Cardiac fibroblast (primary cell): ENCODE measurements around the gene NNAT.
A peak's percentile ranks its signal among the peaks of the same experiment; 100 is the strongest.

ENCODE experiments used
- DNase-seq, 2 donors: peaks; one replicate each; pipeline versions ENCODE4 v3.0.0 to v3.0.0-alpha.2; 2010; ENCODE audit warnings: low read depth in 2 of 2
- H3K4me3 ChIP-seq, 2 donors: replicated peaks in 1 of 2; 1 replicate in 1 of 2; 2 replicates in 1 of 2; pipeline ENCODE4 v1.5.1; 2011; ENCODE audit warnings: low read depth in 2 of 2, low read length in 2 of 2, mild to moderate bottlenecking in 2 of 2, moderate library complexity in 1 of 2
- TF ChIP-seq, protein P1 (sequence below): IDR thresholded peaks from one replicate; pipeline ENCODE4 v1.5.1; 2011; ENCODE audit warnings: low read depth, mild to moderate bottlenecking, low read length, inconsistent platforms

NNAT gene

DNA sequence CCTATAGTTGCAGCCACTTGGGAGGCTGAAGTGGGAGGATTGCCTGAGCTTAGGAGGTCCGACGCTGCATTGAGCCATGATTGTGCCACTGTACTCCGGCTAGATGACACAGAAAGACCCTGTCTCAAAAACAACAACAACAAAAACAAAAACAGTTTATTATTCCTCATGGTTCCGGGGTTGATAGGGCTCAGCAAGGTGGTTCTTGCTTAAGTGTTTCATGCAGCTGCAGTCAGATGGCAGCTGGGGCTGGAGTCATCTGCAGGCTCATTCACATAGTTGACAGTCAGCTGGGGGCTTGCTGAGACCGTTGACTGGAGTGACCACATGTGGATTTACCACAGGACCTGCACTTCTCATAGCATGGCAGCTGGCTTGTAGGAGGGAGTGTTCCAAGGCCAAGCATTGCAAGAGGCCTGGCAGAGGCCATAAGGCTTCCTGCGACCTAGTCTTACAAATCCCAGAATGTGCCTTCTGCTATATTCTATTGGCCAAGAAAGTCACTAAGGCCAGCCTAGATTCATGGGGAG lies 28.9 kb upstream of the NNAT start:
- no peak for DNase-seq
- TF ChIP-seq, protein P1, sequence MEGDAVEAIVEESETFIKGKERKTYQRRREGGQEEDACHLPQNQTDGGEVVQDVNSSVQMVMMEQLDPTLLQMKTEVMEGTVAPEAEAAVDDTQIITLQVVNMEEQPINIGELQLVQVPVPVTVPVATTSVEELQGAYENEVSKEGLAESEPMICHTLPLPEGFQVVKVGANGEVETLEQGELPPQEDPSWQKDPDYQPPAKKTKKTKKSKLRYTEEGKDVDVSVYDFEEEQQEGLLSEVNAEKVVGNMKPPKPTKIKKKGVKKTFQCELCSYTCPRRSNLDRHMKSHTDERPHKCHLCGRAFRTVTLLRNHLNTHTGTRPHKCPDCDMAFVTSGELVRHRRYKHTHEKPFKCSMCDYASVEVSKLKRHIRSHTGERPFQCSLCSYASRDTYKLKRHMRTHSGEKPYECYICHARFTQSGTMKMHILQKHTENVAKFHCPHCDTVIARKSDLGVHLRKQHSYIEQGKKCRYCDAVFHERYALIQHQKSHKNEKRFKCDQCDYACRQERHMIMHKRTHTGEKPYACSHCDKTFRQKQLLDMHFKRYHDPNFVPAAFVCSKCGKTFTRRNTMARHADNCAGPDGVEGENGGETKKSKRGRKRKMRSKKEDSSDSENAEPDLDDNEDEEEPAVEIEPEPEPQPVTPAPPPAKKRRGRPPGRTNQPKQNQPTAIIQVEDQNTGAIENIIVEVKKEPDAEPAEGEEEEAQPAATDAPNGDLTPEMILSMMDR = no peak
- no peak overlapping the region for H3K4me3 ChIP-seq

DNA sequence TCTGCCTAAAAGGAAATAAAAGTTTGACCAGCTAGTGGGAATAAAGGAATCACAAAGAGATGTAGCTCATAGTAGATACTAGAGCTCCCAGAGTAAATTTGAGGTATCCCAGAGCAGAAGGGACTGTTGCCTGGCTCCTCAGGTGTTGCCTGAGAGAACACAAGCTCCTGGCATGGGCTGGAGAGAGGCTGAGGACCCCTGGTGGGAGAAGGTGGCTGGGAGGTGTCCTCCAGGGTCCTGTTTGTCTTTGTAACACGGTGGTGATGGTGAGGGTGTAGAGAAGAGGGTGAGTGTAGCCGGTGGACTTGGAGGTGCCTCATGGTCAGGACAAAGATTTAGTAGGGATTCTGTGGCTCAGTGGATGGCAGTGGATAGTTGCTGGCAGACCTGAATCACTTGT lies 28.1 kb upstream of the NNAT start:
- TF ChIP-seq, protein P1 = no peak
- no peak overlapping the region for H3K4me3 ChIP-seq
- DNase-seq = no peak

DNA sequence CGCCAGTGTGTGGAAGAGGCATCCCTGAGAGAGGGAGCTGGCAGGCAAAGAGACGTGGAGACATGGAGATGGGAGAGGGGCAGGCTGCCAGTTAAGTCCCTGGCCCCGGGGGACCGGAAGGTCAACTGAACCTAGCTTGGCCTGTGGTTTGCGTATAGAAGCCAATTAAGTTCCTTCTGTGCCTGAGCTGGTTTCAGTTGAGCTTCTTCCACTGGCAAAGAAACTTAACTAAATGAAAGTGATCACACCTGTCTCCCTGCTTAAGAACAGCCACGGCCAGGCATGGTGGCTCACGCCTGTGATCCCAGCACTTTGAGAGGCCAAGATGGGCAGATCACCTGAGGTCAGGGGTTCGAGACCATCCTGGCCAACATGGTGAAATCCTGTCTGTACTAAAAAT lies 26.7 kb upstream of the NNAT start:
- TF ChIP-seq, protein P1 = no peak
- no peak for DNase-seq

DNA sequence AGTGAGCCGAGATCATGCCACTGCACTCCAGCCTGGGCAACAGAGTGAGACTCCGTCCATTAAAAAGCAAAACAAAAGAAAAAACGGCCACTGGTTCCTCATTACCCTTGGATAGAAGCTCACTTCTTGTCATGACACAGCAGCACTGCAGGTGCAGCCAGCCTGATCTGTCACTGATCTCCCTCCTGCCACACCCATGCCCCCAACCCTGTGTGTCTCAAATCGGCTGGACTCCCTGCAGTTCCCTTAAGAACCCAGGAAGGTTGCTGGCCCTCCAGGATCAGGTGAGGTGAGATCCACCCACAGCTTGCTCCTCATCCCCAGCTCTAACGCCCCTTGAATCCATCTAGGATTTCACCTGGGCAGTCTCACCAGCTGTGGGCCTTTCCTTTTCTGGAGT lies 26.3 kb upstream of the NNAT start:
- no peak for DNase-seq
- TF ChIP-seq, protein P1 = no peak
- H3K4me3 ChIP-seq = no peak overlapping the region

More for the DNA sequence above, 26.7 kb upstream of the NNAT start:
- H3K4me3 ChIP-seq = no peak overlapping the region

DNA sequence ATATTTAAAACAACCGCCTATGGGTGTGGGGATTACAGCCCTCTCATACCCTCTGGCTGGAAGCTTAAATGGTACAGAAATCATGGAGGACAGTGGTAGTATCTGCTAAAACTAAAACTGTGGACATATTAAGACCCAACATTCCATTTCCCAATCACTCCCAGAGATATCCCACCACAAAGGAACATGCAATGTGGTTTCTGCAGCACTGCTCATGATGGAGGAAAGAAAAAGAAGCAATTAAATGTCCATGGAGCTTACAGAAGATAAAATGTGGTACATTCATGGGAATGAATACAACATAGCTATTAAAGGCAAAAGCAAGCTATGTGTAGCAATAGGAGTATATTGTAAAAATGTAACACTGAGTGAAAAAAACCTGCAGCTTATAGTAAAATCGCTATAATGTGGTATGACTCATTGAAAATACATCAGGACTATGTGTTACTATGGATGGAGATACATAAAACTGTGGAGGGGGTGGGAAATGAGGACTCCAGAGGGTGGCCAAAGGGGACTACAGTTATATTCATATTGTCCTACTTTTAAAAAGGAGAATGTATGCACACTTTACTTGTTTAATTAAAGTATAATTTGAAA lies 22.9 kb upstream of the NNAT start:
- no peak overlapping the region for H3K4me3 ChIP-seq
- TF ChIP-seq, protein P1 = no peak
- peak in 1 of 2 donors; percentile 23 for DNase-seq

DNA sequence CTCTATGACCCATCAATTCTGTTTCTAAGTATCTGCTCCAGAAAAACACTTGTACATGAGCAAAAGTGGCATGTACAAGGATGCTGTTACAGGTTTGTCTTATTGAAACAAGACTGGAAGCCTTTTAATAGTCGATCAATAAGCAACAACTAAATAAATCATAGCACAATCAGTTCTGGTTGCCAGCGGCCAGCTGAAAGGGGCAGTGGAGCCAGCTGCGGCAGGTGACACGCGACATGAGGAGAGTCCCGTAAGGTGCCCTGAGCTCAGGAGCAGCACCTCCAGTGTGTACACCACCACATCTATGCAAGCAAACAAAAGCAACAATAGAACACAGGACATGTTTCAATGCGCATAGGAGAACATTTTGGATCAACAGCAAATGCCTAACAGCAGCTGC lies 20.7 kb upstream of the NNAT start:
- TF ChIP-seq, protein P1 = no peak
- no peak overlapping the region for H3K4me3 ChIP-seq
- no peak for DNase-seq

DNA sequence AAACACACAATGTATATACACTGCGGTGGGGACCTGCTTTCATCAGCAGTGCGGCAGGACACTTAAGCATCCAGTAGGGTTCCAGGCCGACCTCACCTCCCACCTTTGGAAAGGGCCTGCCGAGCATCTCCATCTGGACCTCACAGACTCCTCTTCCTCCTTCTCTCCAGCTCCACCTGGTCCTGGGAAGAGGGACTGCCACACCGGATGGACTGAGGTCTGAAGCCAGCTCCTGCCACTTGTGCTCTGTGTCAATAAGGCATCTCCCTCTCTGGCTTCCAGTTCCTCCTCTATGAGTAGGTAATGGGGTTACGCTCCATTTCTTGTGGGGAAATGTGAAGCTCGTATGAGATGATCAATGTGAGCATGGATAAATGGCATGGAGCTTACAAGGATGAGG lies 19.1 kb upstream of the NNAT start:
- H3K4me3 ChIP-seq = no peak overlapping the region
- TF ChIP-seq, protein P1 = no peak
- no peak for DNase-seq
